Suprapubic skin (tissue), 4 donors: ENCODE results near the gene SCNN1G. TPM values are rescaled to one million over a fixed set of nuclear protein-coding genes. Genes with fewer than 3 reads are reported as not detected.

Source experiments
- DNase-seq, 2 donors: peaks; one replicate each; pipeline ENCODE4 v3.0.0-alpha.2; 2019; ENCODE audit warnings: low spot score in 2 of 2
- H3K27ac ChIP-seq: fragments of 200-600 bp; sonication (generic); one replicate; pipeline ENCODE4 v1.5.1; 2019
- H3K27me3 ChIP-seq: fragments of 200-600 bp; sonication (generic); one replicate; pipeline ENCODE4 v1.5.1; 2019
- H3K36me3 ChIP-seq: fragments of 200-600 bp; sonication (generic); one replicate; pipeline ENCODE4 v1.5.1; 2019
- H3K4me1 ChIP-seq: fragments of 200-600 bp; sonication (generic); one replicate; pipeline ENCODE4 v1.5.1; 2019
- H3K4me3 ChIP-seq: fragments of 200-600 bp; sonication (generic); one replicate; pipeline ENCODE4 v1.5.1; 2019; ENCODE audit warnings: mild to moderate bottlenecking
- H3K9me3 ChIP-seq: fragments of 200-600 bp; sonication (generic); one replicate; pipeline ENCODE4 v1.5.1; 2019
- EP300 ChIP-seq: sonication (generic); formaldehyde crosslinking; IDR thresholded peaks from one replicate; pipeline ENCODE4 v1.6.1; 2017; ENCODE audit warnings: antibody characterized with exemption
- POLR2A ChIP-seq, 2 donors: fragments of 450-650 bp; IDR thresholded peaks; one replicate each; pipeline ENCODE4 v1.6.1; 2017; ENCODE audit warnings: antibody characterized with exemption in 2 of 2, mild to moderate bottlenecking in 2 of 2, moderate library complexity in 2 of 2
- POLR2AphosphoS5 ChIP-seq, 3 donors: sonication (generic); formaldehyde crosslinking; IDR thresholded peaks; one replicate each; pipeline ENCODE4 v1.6.1; 2017; ENCODE audit warnings: antibody characterized with exemption in 3 of 3
- WGBS: methylation state at CpG from one replicate; pipeline ENCODE4 v1.1.5; 2018; 5-methylcytosine and 5-hydroxymethylcytosine counted together
- total RNA-seq, 4 donors: library from RNA; depleted of rRNA; stranded (reverse); fragments of >200 nt; gene quantifications; one replicate each; pipeline ENCODE4 v1.1.0, GENCODE V29; 2016
- TF ChIP-seq, protein P1 (sequence below), 2 donors: fragments of 200-600 bp in 1 of 2; fragments of 450-650 bp in 1 of 2; sonication (generic) in 1 of 2; IDR thresholded peaks; one replicate each; pipeline ENCODE4 v1.5.1; 2016 to 2019; ENCODE audit warnings: antibody characterized with exemption in 2 of 2, mild to moderate bottlenecking in 1 of 2, moderate library complexity in 1 of 2

Gene SCNN1G
- total RNA-seq, 4 donors from 2014 or later, result 8.5 to 25.6 (median 16.6) TPM

DNA sequence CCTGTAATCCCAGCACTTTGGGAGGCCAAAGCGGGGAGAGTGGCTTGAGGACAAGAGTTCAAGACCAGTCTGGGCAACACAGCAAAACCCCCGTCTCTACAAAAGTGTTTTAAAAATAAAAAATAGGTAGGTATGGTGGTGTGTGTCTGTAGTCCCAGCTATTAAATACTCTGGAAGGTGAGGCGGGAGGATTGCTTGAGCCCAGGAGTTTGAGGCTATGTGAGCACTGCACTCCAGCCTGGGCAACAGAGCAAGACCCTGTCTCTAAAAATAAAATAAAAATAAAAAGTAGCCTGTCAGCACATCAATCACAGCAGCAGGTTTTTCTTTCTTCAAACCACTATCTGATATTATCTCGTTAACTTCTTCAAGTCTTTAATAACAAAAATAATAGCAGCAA is 34.9 kb upstream of the SCNN1G start:
- peak overlapping the region; percentile 77 for H3K4me3 ChIP-seq
- H3K27me3 ChIP-seq, result no peaks in the 10 kb centered on the region
- no peaks in the 10 kb centered on the region for H3K9me3 ChIP-seq
- no peak for TF ChIP-seq POLR2A (IDR thresholded peaks at IDR 0.05)
- no peak for TF ChIP-seq EP300
- TF ChIP-seq, protein P1, sequence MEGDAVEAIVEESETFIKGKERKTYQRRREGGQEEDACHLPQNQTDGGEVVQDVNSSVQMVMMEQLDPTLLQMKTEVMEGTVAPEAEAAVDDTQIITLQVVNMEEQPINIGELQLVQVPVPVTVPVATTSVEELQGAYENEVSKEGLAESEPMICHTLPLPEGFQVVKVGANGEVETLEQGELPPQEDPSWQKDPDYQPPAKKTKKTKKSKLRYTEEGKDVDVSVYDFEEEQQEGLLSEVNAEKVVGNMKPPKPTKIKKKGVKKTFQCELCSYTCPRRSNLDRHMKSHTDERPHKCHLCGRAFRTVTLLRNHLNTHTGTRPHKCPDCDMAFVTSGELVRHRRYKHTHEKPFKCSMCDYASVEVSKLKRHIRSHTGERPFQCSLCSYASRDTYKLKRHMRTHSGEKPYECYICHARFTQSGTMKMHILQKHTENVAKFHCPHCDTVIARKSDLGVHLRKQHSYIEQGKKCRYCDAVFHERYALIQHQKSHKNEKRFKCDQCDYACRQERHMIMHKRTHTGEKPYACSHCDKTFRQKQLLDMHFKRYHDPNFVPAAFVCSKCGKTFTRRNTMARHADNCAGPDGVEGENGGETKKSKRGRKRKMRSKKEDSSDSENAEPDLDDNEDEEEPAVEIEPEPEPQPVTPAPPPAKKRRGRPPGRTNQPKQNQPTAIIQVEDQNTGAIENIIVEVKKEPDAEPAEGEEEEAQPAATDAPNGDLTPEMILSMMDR (IDR thresholded peaks at IDR 0.05), result no peak
- TF ChIP-seq POLR2AphosphoS5 (IDR thresholded peaks at IDR 0.05), result no peak
- DNase-seq, result no peak
- H3K27ac ChIP-seq, result no peak overlapping the region
- 62% methylated on average over 4 of the region's 4 CpGs for WGBS
- no peaks in the 10 kb centered on the region for H3K36me3 ChIP-seq
- H3K4me1 ChIP-seq, result peaks cover 61% of the 10 kb centered on the region

DNA sequence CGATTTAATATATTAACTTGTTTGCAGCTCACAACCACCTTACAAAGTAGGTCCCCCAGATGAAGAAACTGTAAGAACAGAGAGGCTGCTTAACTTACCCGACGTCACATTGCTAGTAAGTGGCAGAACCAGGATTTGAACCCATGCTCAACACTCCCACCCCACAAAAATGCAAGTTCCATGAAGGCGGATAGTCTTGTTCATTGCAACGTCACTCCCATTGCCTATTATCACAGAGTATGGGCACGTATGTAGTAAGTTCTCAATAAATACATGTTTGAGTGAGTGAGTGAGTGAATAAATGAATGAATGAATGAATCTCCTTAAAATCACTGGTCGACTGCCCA is 34.4 kb upstream of the SCNN1G start:
- no peaks in the 10 kb centered on the region for H3K27me3 ChIP-seq
- H3K4me1 ChIP-seq, result peaks cover 56% of the 10 kb centered on the region
- peak overlapping the region; percentile 77 for H3K4me3 ChIP-seq
- H3K36me3 ChIP-seq, result no peaks in the 10 kb centered on the region
- TF ChIP-seq, protein P1 (IDR thresholded peaks at IDR 0.05), result no peak
- TF ChIP-seq EP300 (no peak), POLR2AphosphoS5 (IDR thresholded peaks at IDR 0.05) (no peak), POLR2A (IDR thresholded peaks at IDR 0.05) (no peak)
- no peak for DNase-seq
- WGBS, result 24% methylated on average over 7 of the region's 7 CpGs
- H3K27ac ChIP-seq, result peak overlapping the region; percentile 76
- H3K9me3 ChIP-seq, result no peaks in the 10 kb centered on the region

DNA sequence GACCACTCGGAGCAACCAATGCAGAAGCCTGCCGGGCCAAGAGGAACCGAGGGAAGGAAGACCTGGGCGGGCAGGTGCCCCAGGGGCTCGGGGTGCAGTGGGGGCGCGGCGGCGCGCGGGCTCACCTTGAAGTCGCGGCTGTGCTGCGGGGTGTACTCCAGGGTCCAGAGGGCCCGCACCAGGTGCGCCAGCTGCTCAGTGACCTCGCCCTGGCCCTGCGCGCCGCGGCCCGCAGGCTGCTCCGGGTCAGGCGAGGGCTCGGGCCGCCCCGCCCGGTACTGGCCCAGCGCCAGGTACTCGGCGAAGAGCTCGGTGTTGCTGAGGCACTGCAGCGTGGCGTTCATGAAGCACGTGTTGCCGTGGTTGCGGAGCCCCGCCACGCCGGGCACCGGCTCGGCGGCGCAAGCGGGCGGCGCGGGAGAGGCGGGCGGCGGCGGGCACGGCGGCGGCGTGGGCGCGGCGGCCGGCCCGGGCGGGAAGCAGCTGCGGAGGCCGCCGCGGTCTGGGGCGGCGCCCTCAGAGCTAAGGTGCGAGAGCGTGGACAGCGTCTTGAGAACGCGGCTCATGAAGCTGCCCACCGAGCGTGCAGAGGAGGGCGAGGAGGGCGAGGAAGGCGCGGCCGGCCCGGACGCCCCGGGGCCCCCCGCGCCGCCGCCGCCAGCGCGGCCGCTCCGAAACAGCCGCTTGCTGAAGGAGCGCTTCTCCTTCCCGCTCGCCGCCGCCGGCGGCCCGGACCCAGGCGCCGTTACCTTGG is 33.9 kb upstream of the SCNN1G start:
- Histone ChIP-seq H3K4me3 (peak overlapping the region; percentile 77), H3K27me3 (no peaks in the 10 kb centered on the region), H3K36me3 (no peaks in the 10 kb centered on the region), H3K27ac (peak overlapping the region; percentile 89), H3K4me1 (peaks cover 51% of the 10 kb centered on the region), H3K9me3 (no peaks in the 10 kb centered on the region)
- DNase-seq, result peak; percentile 78 to 79
- no peak for TF ChIP-seq POLR2AphosphoS5 (IDR thresholded peaks at IDR 0.05)
- TF ChIP-seq EP300, result no peak
- TF ChIP-seq, protein P1 (IDR thresholded peaks at IDR 0.05), result no peak
- no peak for TF ChIP-seq POLR2A (IDR thresholded peaks at IDR 0.05)
- WGBS, result 4% methylated on average over 5 of the region's 103 CpGs

DNA sequence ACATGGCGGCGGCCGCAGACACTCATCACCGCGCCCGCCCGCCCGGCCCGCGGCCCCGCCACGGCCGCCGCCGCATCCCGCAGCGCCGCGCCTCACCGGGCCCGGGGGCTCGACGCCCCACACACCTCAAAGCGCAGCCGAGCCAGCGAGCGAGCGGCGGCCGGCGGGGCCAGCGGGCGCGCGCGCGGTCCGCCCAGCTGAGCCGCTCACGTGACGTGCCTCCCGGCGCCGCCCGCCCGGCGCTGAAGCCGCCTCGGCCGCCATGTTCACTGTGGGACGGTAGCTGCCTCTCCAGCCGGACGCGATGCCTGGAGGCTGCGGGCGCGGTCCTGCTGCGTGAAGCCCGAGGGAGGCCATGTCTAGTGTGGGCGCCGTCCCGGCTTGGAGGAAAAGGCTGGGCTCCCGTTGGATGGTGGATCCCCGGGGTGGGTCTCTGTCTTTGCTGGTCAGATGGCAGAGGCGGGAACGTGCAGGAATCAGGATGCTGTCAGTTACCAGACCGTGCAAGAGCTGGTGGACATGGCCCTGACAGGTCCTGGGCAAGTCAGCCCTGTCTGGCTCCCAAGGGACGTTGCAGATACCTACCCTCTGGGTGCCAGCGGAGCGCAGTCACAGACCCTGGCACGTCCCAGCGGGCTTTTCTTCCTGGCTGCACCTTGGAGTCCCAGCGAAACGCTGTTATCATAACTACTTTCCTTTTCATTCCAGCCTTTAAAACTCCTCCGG is 33.1 kb upstream of the SCNN1G start, which contains the start of gene USP31:
Gene USP31 (minus strand): TSS at position 186 of the 726 bp plus-strand sequence. CDS start 182 bp downstream, at position 4.
- WGBS, result 2% methylated on average over 8 of the region's 75 CpGs
- peak; percentile 94 to 96 for DNase-seq
- Histone ChIP-seq H3K4me3 (peak within 1 kb of the TSS; percentile 77), H3K9me3 (no peaks in the 10 kb centered on the region), H3K27ac (peak within 1 kb of the TSS; percentile 89), H3K27me3 (no peaks in the 10 kb centered on the region), H3K4me1 (peaks cover 45% of the 10 kb centered on the region), H3K36me3 (no peaks in the 10 kb centered on the region)
- TF ChIP-seq POLR2AphosphoS5 (IDR thresholded peaks at IDR 0.05), result peak in 2 of 3 donors; percentile 80 to 86
- TF ChIP-seq, protein P1 (IDR thresholded peaks at IDR 0.05), result no peak

DNA sequence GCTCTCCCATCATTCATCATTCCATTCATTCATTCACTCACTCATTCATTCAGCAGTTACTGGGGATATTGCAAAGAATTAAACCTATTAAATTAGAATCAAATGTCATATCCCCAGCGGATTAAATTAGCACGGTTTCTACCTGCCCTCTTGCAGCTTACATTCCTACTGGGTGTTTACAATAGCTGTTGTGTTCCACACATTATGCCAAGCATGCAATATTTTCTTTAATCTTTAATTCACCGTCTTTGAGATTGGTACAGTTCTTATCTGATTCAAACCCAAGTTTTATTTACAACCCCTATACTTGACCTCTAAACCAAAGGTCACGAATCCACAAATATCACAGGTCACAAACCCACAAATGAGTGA is 32.6 kb upstream of the SCNN1G start:
- H3K36me3 ChIP-seq, result no peaks in the 10 kb centered on the region
- no peaks in the 10 kb centered on the region for H3K27me3 ChIP-seq
- peaks cover 40% of the 10 kb centered on the region for H3K4me1 ChIP-seq
- no peak for TF ChIP-seq POLR2AphosphoS5 (IDR thresholded peaks at IDR 0.05)
- TF ChIP-seq, protein P1 (IDR thresholded peaks at IDR 0.05), result no peak
- TF ChIP-seq POLR2A (IDR thresholded peaks at IDR 0.05), result no peak
- no peak for TF ChIP-seq EP300
- no peak overlapping the region for H3K27ac ChIP-seq
- DNase-seq, result no peak
- 41% methylated on average over 4 of the region's 4 CpGs for WGBS
- H3K4me3 ChIP-seq, result peak overlapping the region; percentile 77
- no peaks in the 10 kb centered on the region for H3K9me3 ChIP-seq
